OCI-LY3 (cell line): ENCODE data around the gene TM4SF1.

Experiments used
- H2AFZ ChIP-seq: fragments of 200-600, 300-600 bp; shearing (Covaris generic); 2 replicates; pipeline ENCODE4 v1.6.0; 2014; ENCODE audit warnings: antibody characterized with exemption, low read depth, low read length
- H3K27ac ChIP-seq: fragments of 200-600, 300-600 bp; sonication (generic); 2 replicates; pipeline ENCODE4 v1.5.1; 2014; ENCODE audit warnings: mild to moderate bottlenecking, low read length, moderate library complexity, mixed read lengths
- H3K27me3 ChIP-seq: fragments of 200-600, 300-600 bp; sonication (generic); 2 replicates; pipeline ENCODE4 v1.6.1; 2014; ENCODE audit warnings: low read depth, low read length, mixed read lengths
- H3K36me3 ChIP-seq: fragments of 200-600, 300-600 bp; sonication (generic); replicated peaks from 2 replicates; pipeline ENCODE3; 2014; ENCODE audit warnings: low read depth, low read length, mixed read lengths
- H3K4me1 ChIP-seq: fragments of 300-600, 200-600 bp; sonication (generic); 2 replicates; pipeline ENCODE4 v1.6.1; 2014; ENCODE audit warnings: low read length, mixed read lengths
- H3K4me2 ChIP-seq: fragments of 200-600, 300-600 bp; sonication (generic); 2 replicates; pipeline ENCODE4 v1.6.1; 2014; ENCODE audit warnings: low read length, mixed read lengths
- H3K4me3 ChIP-seq: fragments of 300-600, 200-600 bp; sonication (generic); 2 replicates; pipeline ENCODE4 v1.5.1; 2014; ENCODE audit warnings: antibody characterized with exemption, mild to moderate bottlenecking, low read length, moderate library complexity
- H3K79me2 ChIP-seq: fragments of 300-600, 200-600 bp; shearing (Covaris generic); 2 replicates; pipeline ENCODE4 v1.6.1; 2014; ENCODE audit warnings: mild to moderate bottlenecking, low read length, mixed read lengths
- H3K9ac ChIP-seq: fragments of 300-600, 200-600 bp; shearing (Covaris generic); 2 replicates; pipeline ENCODE4 v1.6.0; 2014; ENCODE audit warnings: mild to moderate bottlenecking, low read length, moderate library complexity
- H3K9me3 ChIP-seq: fragments of 200-600, 300-600 bp; shearing (Covaris generic); 2 replicates; pipeline ENCODE4 v1.6.1; 2014; ENCODE audit warnings: low read length, mixed read lengths; ENCODE audit not compliant: insufficient read depth
- H4K20me1 ChIP-seq: fragments of 200-600, 300-600 bp; sonication (generic); 2 replicates; pipeline ENCODE4 v1.6.1; 2016; ENCODE audit warnings: low read length, mixed read lengths; ENCODE audit not compliant: insufficient read depth
- CTCF ChIP-seq: fragments of 200-600, 300-600 bp; sonication (generic); IDR thresholded peaks from 2 replicates; pipeline ENCODE4 v1.5.1; 2014; ENCODE audit warnings: antibody characterized with exemption, low read length, low read depth
- EZH2phosphoT487 ChIP-seq: fragments of 200-600 bp; shearing (Covaris generic); IDR thresholded peaks from 2 replicates; pipeline ENCODE4 v1.6.1; 2018; ENCODE audit warnings: antibody characterized with exemption, mixed run types, low read depth

The TM4SF1 gene

GRCh38 chr3:149406244-149406752, 28.8 kb upstream of the TM4SF1 start:
- Histone ChIP-seq H3K36me3 (no peaks in the 10 kb centered on the region), H2AFZ (no peak overlapping the region), H3K9ac (no peak overlapping the region), H4K20me1 (no peaks in the 10 kb centered on the region), H3K27ac (no peak overlapping the region), H3K9me3 (no peaks in the 10 kb centered on the region), H3K4me1 (no peaks in the 10 kb centered on the region), H3K27me3 (no peaks in the 10 kb centered on the region), H3K79me2 (no peaks in the 10 kb centered on the region), H3K4me2 (no peak overlapping the region), H3K4me3 (no peak overlapping the region)
- TF ChIP-seq CTCF, result no peak
- TF ChIP-seq EZH2phosphoT487, result no peak

- Histone ChIP-seq H3K9ac (no peak overlapping the region), H3K79me2 (no peaks in the 10 kb centered on the region), H3K36me3 (no peaks in the 10 kb centered on the region), H3K27me3 (no peaks in the 10 kb centered on the region), H2AFZ (no peak overlapping the region), H4K20me1 (no peaks in the 10 kb centered on the region), H3K9me3 (no peaks in the 10 kb centered on the region), H3K27ac (no peak overlapping the region), H3K4me2 (no peak overlapping the region), H3K4me3 (no peak overlapping the region), H3K4me1 (no peaks in the 10 kb centered on the region)
- TF ChIP-seq CTCF (no peak), EZH2phosphoT487 (no peak)
Measured at GRCh38 chr3:149403443-149403842, 26.0 kb upstream of the TM4SF1 start.

GRCh38 chr3:149402481-149402880, 25.0 kb upstream of the TM4SF1 start:
- no peak overlapping the region for H3K9ac ChIP-seq
- no peak overlapping the region for H3K4me2 ChIP-seq
- TF ChIP-seq EZH2phosphoT487 (no peak), CTCF (no peak)
- H3K27me3 ChIP-seq, result no peaks in the 10 kb centered on the region
- H3K4me1 ChIP-seq, result no peaks in the 10 kb centered on the region
- H3K36me3 ChIP-seq, result no peaks in the 10 kb centered on the region
- no peak overlapping the region for H2AFZ ChIP-seq
- no peak overlapping the region for H3K27ac ChIP-seq
- H3K4me3 ChIP-seq, result no peak overlapping the region
- H4K20me1 ChIP-seq, result no peaks in the 10 kb centered on the region
- H3K79me2 ChIP-seq, result no peaks in the 10 kb centered on the region
- no peaks in the 10 kb centered on the region for H3K9me3 ChIP-seq

- H3K27ac ChIP-seq, result no peak overlapping the region
- H4K20me1 ChIP-seq, result no peaks in the 10 kb centered on the region
- no peak overlapping the region for H3K4me2 ChIP-seq
- no peaks in the 10 kb centered on the region for H3K9me3 ChIP-seq
- H2AFZ ChIP-seq, result no peak overlapping the region
- no peaks in the 10 kb centered on the region for H3K27me3 ChIP-seq
- H3K36me3 ChIP-seq, result no peaks in the 10 kb centered on the region
- TF ChIP-seq CTCF (no peak), EZH2phosphoT487 (no peak)
- no peaks in the 10 kb centered on the region for H3K4me1 ChIP-seq
- no peaks in the 10 kb centered on the region for H3K79me2 ChIP-seq
- no peak overlapping the region for H3K9ac ChIP-seq
- no peak overlapping the region for H3K4me3 ChIP-seq
Measured at GRCh38 chr3:149401926-149402310, 24.5 kb upstream of the TM4SF1 start.
